SJCRH30 (cell line): Measurements from ENCODE around the gene ISOC2. TPM values are rescaled to one million over a fixed set of nuclear protein-coding genes. Genes with fewer than 3 reads are reported as not detected.

Experiments
- DNase-seq, 2 experiments: peaks; one replicate each; pipeline ENCODE4 v3.0.0-alpha.2; 2015 to 2020
- H3K27ac ChIP-seq: fragments of 250-450 bp; sonication (Bioruptor Pico); 2 replicates; pipeline ENCODE4 v1.5.1; 2020; ENCODE audit warnings: mild to moderate bottlenecking, moderate library complexity
- H3K27me3 ChIP-seq: fragments of 250-450 bp; sonication (Bioruptor Pico); 2 replicates; pipeline ENCODE4 v1.5.1; 2020; ENCODE audit warnings: mild to moderate bottlenecking, moderate library complexity
- H3K36me3 ChIP-seq: fragments of 250-450 bp; sonication (Bioruptor Pico); 2 replicates; pipeline ENCODE4 v1.5.1; 2020; ENCODE audit warnings: mild to moderate bottlenecking, moderate library complexity
- H3K4me1 ChIP-seq: fragments of 250-450 bp; sonication (Bioruptor Pico); 2 replicates; pipeline ENCODE4 v1.5.1; 2020; ENCODE audit warnings: mild to moderate bottlenecking, moderate library complexity
- H3K4me3 ChIP-seq: fragments of 250-450 bp; sonication (Bioruptor Pico); 2 replicates; pipeline ENCODE4 v1.5.1; 2020; ENCODE audit warnings: mild to moderate bottlenecking, moderate library complexity
- H3K9me3 ChIP-seq: fragments of 250-450 bp; sonication (Bioruptor Pico); replicated peaks from 2 replicates; pipeline ENCODE4 v1.5.1; 2020; ENCODE audit warnings: mild to moderate bottlenecking, moderate library complexity
- total RNA-seq: library from RNA; depleted of rRNA; stranded (reverse); fragments of >200 nt; shearing (Covaris generic); gene quantifications from 2 replicates; pipeline ENCODE4 v1.2.3, GENCODE V29; 2014

ISOC2 gene
- total RNA-seq, 1 experiment from 2014 or later = 63.2 TPM

DNA sequence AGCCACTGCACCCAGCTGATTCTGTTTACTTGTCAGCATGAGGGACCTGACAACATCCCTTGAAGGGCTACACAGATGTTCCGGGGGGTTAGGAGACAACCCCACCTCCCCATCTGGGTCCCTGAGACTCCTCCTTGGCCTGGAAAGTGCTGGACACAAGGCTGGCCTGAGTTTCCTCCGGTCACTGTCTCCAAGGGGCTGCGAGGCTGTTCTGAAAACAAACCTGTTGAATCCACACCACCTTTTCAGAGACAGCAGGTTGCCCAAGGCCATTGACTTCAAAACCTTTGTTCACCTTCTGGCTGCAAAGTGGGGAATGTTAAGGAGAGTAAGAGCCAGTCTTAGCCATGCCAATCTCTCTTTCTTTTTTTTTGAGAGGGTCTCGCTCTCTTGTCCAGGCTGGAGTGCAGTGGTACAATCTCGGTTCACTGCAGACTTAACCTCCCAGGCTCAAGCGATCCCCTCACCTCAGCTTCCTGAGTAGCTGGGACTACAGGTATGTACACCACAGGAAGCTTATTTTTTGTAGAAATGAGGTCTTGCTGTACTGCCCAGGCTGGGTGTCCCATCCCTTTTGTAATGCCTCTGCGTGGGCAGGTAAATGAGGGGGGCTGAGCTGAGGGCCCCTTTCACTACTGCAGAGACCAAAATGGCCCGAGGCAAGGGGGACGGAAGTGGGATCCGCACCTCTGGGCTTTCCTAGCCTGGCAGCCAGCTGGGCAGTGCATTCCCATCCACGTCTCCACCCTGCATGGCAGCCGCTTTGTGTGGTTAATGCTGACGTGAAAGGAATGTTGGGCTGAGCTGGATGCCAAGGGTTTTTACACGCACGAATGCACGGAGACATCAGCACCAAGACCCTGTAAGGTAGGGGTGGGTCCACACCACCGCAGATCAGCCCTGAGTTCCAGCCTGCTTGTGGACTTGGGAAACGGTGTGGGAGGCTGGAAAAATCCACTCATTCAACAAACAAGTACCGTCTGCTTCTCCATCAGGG lies 13.1 kb upstream of the ISOC2 start:
- Histone ChIP-seq H3K27ac (peak overlapping the region; percentile 37), H3K27me3 (no peaks in the 10 kb centered on the region), H3K36me3 (no peaks in the 10 kb centered on the region), H3K4me3 (no peak overlapping the region), H3K9me3 (no peaks in the 10 kb centered on the region), H3K4me1 (peaks cover 31% of the 10 kb centered on the region)
- no peak for DNase-seq

DNA sequence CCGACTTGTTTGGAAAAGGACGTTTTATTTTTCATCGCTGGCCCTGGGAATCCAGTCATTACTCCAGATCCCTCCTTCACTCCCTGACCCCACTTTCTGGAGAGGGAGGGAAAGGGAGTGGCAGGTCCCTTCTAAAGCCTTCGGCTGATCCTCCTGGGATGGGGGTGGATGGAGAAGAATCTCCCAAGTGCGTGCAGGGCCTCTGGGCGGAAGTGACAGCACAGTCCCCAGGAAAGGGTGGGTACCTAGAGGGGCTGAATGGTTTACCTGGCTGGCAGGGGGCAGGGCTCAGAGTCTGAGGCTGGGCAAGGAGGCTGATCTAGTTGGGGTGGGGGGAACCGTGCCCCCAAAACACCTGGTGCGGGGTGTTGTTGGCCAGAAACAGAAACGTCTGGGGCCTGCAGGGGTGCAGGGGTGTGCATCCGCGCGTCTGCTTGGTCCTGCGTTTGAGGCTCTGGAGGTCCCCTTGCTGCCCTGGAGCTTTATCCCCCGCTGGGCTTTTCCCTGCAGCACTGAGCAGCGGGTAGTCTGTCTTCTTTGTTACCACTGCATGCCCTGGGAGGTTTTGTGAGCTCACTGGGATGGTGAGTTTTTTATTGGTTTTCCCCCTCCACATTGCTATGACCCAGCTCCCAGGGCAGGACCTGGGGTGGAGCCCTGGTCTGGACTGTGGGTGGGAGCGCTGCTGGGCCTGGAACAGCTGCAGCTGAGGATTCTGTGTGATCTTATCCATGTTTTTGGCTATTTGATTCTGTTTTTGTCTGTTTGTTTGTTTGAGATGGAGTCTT lies 12.0 kb upstream of the ISOC2 start:
- Histone ChIP-seq H3K4me3 (peak overlapping the region; percentile 29), H3K4me1 (peaks cover 31% of the 10 kb centered on the region), H3K27ac (peak overlapping the region; percentile 37), H3K27me3 (no peaks in the 10 kb centered on the region), H3K9me3 (no peaks in the 10 kb centered on the region), H3K36me3 (no peaks in the 10 kb centered on the region)
- peak; percentile 74 to 79 for DNase-seq

DNA sequence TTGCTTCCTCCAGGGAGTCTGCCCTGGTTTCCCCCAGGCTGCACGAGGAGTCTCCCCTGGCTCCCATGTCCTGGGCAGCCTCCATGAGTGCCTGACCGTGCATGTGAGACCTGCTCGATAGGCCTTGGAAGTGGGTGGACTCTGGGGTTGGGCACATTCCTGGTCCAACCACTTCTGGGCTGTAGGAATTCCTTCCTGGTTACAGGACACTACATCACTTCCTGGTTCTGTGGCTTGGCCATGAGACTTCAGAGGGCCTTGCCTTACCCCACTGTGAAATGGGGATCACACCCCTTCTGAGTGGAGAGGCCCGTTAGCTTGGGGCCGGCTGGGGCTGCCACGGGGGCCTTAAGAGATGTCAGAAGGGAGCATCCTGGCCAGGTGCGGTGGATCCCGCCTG lies 11.0 kb upstream of the ISOC2 start:
- Histone ChIP-seq H3K4me1 (peaks cover 27% of the 10 kb centered on the region), H3K27me3 (no peaks in the 10 kb centered on the region), H3K9me3 (no peaks in the 10 kb centered on the region), H3K4me3 (no peak overlapping the region), H3K36me3 (no peaks in the 10 kb centered on the region), H3K27ac (no peak overlapping the region)
- DNase-seq = peak in 1 of 2 experiments; percentile 42

DNA sequence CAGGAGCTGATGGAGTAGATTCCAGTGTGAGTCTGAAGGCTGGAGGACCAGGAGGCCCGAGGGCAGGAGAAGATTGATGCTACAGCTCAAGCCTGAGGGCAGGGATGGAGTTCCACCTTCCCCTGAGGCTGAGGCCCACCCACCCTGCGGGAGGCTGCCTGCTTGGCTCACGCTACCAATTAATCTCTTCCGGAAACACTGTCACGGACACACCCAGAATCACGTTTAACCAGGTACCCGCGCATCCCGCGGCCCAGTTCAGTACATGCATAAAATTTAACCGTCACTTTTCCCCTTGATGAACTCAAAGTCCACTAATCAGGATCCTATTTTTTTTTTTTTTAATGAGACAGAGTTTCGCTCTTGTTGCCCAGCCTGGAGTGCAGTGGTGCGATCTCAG lies 9.8 kb upstream of the ISOC2 start:
- no peaks in the 10 kb centered on the region for H3K27me3 ChIP-seq
- DNase-seq = peak in 1 of 2 experiments; percentile 20
- H3K27ac ChIP-seq = no peak overlapping the region
- H3K4me3 ChIP-seq = no peak overlapping the region
- H3K36me3 ChIP-seq = no peaks in the 10 kb centered on the region
- H3K9me3 ChIP-seq = no peaks in the 10 kb centered on the region
- H3K4me1 ChIP-seq = peaks cover 27% of the 10 kb centered on the region

DNA sequence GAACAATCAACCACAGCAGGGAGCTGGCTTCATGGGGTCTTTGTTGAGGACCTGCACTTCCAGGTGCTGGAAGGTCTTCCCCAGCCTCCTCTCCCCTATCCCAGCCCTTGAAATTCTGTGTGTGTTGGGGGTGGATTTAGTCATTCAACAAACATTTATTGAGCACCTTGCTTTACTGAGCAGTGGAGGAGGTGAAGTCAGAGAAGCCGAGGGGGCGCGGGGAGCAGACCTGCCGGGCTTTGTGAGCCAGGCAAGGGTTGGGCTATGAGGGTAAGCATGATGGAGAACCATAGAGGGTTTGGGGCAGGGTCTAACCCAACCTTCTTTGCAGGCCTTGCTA lies 6.6 kb upstream of the ISOC2 start:
- no peak overlapping the region for H3K4me3 ChIP-seq
- no peak for DNase-seq
- H3K4me1 ChIP-seq = peaks cover 5% of the 10 kb centered on the region
- H3K27ac ChIP-seq = no peak overlapping the region
- H3K27me3 ChIP-seq = no peaks in the 10 kb centered on the region
- no peaks in the 10 kb centered on the region for H3K9me3 ChIP-seq
- H3K36me3 ChIP-seq = no peaks in the 10 kb centered on the region

DNA sequence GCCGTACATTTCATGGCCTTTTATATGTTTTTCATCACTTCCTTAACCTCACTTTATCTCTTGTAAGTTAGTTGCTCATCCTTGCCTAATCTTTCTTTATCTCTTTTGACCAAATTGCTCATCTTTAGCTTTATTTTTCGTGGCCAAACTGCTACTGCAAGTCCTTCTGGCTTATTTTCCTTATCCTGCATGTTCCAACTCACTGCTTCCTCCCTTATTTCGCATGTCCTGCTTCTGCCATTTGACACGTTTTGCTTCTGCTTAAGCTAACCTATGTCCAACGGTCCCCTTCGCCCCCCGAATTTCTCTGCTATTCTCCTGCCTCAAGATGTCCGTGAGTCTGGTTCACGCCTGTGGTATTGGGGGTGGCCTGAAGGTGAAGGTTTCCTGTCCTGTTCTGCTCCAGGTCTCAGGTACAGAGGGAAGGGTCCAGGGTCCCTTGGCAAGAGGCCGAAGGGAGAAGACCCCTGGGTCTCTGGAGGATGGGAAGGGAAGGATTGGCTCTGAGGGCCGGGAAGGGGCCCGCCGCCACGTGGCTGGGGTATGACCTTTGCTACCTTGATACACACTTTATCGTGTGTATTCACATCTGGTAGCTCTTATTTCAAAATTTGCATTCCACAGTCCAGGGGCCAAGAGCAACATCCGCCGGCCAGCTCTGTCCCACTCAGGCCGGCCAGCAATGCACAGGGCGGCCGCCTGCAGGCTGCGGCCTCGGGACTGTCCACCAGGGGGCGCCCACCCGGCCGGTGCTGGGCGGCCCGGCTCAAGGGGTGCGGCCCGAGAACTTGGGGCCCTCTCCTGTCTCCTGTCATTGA lies 6.0 kb upstream of the ISOC2 start:
- Histone ChIP-seq H3K4me3 (no peak overlapping the region), H3K4me1 (no peaks in the 10 kb centered on the region), H3K27ac (no peak overlapping the region), H3K9me3 (no peaks in the 10 kb centered on the region), H3K36me3 (no peaks in the 10 kb centered on the region), H3K27me3 (no peaks in the 10 kb centered on the region)
- peak; percentile 46 to 70 for DNase-seq

DNA sequence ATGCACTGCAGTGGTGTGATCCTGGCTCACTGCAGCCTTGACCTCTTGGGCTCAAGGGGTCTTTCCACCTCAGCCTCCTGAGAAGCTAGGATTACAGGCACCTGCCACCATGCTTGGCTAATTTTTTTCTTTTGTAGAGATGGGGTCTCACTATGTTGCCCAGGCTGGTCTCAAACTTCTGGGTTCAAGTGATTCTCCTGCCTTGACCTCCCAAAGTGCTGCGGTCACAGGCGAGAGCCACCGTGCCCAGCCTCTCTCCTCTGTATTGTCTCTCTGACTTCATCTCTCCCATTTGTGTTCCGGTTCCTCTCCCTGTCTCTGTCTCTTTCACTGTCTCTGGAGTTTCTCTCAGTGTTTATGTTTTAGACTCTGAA lies 4.8 kb upstream of the ISOC2 start:
- no peak for DNase-seq
- H3K9me3 ChIP-seq = no peaks in the 10 kb centered on the region
- H3K36me3 ChIP-seq = no peaks in the 10 kb centered on the region
- H3K4me3 ChIP-seq = no peak overlapping the region
- no peaks in the 10 kb centered on the region for H3K27me3 ChIP-seq
- H3K27ac ChIP-seq = no peak overlapping the region
- no peaks in the 10 kb centered on the region for H3K4me1 ChIP-seq

DNA sequence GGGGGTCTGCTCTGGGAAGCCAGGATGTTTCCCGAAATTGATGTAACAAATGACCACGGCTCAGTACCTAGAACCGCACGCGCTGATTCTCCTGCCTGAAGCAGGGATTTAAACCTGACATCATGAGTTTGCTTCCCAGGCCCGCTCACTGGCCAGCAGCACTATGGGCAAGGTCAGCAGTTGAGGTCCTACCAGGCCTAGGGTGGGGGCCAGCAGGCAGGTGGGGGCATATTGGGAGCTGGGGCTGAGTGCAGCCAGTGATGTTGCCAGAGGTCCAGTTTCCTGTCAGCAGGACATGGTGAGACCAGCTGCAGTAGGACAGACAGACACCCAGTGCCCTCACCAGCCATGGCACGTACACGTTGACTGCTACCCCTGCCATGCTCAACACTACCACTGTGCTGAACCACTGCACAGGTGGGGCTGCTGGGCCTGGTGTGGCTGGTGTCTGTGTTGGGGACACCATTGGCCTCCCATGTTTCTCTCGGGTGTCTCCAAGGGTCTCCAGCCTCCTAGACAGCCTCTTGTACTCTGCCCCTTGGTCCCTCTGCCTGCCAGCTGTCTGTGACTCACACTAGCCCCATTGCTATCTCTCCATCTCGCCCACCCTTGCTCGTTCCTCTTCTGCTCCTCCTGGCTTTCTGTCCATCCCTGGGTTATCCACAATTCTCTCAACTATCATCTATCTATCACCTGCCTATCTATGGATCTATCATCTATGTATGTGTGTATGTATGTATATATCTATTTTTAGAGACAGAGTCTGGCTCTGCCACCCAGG lies 4.2 kb upstream of the ISOC2 start:
- no peak overlapping the region for H3K27ac ChIP-seq
- H3K9me3 ChIP-seq = no peaks in the 10 kb centered on the region
- no peak overlapping the region for H3K4me3 ChIP-seq
- peaks cover 1% of the 10 kb centered on the region; the same call in 1 of the 2 replicates for H3K4me1 ChIP-seq
- peak in 1 of 2 experiments; percentile 28 for DNase-seq
- H3K36me3 ChIP-seq = no peaks in the 10 kb centered on the region
- no peaks in the 10 kb centered on the region for H3K27me3 ChIP-seq

DNA sequence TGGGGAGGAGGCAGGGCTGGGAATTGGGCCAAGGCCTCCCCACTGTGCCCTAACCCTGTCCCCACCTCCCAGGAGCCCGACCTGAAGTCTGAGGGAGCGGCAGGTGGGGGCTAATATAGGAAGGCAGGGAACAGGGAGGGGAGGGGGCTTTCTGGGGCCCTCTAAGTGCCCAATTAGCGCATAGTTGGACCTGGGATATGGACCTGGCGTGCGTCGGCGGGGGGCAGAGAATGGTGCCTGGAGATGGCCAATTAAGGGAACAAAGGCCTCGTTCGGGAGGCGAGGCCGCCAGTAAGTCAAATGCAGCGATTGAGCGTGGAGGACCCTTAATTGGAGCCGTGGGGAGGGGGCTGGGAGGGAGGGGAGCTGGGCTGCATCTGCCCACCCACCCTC lies 3.2 kb upstream of the ISOC2 start, which contains the start of gene C19orf85:
Gene C19orf85 (minus strand): TSS at position 90 of the 393 bp plus-strand sequence. CDS start 197 bp downstream, outside the sequence.
- Histone ChIP-seq H3K4me1 (peaks cover 7% of the 10 kb centered on the region; the same call in 1 of the 2 replicates), H3K4me3 (no peak within 1 kb of the TSS), H3K36me3 (no peaks in the 10 kb centered on the region), H3K9me3 (no peaks in the 10 kb centered on the region), H3K27me3 (no peaks in the 10 kb centered on the region), H3K27ac (no peak within 1 kb of the TSS)
- DNase-seq = no peak

DNA sequence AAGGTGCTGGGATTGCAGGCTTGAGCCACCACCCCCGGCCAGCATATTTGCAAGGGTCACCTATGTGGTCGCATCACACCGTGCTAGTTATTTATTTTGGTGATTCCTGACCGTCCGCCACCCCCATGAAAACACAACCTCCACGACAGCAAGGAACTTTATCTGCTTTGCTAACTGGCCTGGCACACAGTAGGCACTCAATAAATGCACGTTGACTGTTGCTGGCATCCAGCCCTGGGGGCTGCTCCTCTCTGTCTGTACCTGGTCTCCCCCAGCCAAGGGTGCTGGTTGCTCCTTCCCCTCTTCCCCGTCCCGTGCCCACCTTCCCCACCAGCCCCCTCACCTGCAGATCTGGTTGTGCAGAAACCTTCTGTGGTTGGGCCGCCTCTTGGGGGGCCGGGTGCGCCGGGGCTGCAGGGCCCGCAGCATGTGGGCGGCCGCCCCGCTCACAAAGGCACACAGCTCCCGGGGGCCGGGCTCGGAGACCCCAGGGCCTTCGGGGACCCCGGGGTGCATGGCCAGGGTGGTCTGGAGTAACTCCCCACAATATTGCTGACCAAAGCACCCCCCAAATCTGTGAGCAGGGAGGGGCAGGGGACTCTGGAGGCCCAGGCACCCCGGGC lies 2.7 kb upstream of the ISOC2 start:
- Histone ChIP-seq H3K36me3 (no peaks in the 10 kb centered on the region), H3K4me1 (peaks cover 7% of the 10 kb centered on the region; the same call in 1 of the 2 replicates), H3K27ac (no peak overlapping the region), H3K27me3 (no peaks in the 10 kb centered on the region), H3K9me3 (no peaks in the 10 kb centered on the region), H3K4me3 (no peak overlapping the region)
- DNase-seq = no peak

DNA sequence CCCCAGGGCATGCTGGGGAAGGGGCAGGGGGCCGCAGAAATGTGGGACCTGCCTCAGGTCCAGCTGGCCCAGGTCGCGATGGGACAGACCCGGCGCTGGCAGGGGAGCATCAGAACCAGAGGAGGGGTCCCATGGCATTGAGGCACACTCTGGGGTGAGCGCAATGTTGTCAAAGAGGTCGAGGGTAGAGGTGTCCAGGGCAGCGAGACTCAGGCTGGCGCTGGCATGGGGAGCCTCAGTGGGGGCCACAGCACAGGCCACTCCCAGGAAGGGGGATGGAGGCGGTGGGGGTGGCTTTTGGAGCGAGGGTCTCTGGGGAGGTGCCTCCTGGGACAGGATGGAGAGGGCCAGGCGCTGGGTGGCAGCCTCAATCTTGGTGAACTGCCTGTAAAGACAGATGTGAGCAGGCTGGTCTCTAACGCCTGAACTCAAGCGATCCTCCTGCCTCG lies 2.2 kb upstream of the ISOC2 start:
- no peak overlapping the region for H3K27ac ChIP-seq
- no peaks in the 10 kb centered on the region for H3K27me3 ChIP-seq
- no peaks in the 10 kb centered on the region for H3K9me3 ChIP-seq
- H3K4me1 ChIP-seq = peaks cover 7% of the 10 kb centered on the region; the same call in 1 of the 2 replicates
- DNase-seq = no peak
- no peaks in the 10 kb centered on the region for H3K36me3 ChIP-seq
- no peak overlapping the region for H3K4me3 ChIP-seq

DNA sequence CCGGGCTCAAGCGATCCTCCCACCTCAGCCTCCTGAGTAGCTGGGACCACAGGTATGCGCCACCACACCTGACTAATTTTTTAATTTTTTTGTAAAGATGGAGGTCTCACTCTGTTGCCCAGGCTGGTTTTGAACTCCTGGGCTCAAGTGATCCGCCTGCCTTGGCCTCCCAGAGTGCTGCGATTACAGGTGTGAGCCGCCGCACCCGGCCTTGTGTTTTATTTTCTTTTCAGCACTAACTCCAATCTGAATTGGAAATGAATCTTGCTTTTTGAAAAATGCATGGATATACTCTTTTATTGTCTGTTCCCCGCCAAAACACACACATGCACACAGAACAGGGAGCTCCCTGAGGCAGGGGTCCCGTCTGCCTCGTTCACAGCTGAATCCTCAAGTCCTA lies 1.3 kb upstream of the ISOC2 start:
- Histone ChIP-seq H3K4me1 (peaks cover 7% of the 10 kb centered on the region; the same call in 1 of the 2 replicates), H3K9me3 (no peaks in the 10 kb centered on the region), H3K27ac (no peak overlapping the region), H3K4me3 (no peak overlapping the region), H3K27me3 (no peaks in the 10 kb centered on the region), H3K36me3 (no peaks in the 10 kb centered on the region)
- no peak for DNase-seq

DNA sequence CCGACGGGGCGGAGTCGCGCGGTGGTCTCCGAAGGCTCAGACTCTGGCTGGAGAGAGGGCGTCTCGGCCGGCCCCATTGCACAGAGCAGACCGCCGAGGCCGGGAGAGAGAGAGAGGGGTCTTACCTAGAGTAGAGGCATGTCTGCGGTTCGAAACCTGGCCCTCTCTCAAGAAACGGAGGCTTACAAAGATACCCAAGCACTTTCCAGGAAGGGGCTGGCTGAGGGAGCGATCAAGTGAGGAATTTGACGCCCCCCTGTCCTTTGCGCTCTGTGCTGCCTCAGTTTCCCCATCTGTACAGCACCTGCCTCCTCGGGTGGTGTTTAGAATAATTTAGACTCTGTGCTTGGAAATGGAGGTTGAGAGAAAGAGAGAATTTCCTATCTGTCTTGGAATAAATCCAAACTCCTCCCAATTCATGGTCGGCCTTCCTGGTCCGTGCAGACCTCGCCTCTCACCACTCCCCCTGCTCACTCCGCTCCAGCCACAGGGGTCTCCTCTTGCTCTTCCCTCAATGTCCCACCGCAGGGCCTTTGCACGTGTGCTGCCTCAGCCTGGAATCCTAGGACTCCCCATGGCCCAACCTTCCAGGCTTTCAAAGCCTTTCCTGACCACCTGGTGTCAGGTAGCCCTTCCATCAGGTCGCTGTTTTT lies 658 bp upstream of the ISOC2 start:
- Histone ChIP-seq H3K4me3 (peak overlapping the region; percentile 32), H3K27ac (no peak overlapping the region), H3K9me3 (no peaks in the 10 kb centered on the region), H3K36me3 (no peaks in the 10 kb centered on the region), H3K4me1 (peaks cover 7% of the 10 kb centered on the region; the same call in 1 of the 2 replicates), H3K27me3 (no peaks in the 10 kb centered on the region)
- DNase-seq = no peak
